GM04503 (cell line): ENCODE data around the gene RIPK3.
A peak's percentile ranks its signal among the peaks of the same experiment; 100 is the strongest.

Experiments used
- DNase-seq: peaks from one replicate; pipeline ENCODE4 v3.0.0-alpha.2; 2012; ENCODE audit warnings: low read depth

Gene RIPK3

DNA sequence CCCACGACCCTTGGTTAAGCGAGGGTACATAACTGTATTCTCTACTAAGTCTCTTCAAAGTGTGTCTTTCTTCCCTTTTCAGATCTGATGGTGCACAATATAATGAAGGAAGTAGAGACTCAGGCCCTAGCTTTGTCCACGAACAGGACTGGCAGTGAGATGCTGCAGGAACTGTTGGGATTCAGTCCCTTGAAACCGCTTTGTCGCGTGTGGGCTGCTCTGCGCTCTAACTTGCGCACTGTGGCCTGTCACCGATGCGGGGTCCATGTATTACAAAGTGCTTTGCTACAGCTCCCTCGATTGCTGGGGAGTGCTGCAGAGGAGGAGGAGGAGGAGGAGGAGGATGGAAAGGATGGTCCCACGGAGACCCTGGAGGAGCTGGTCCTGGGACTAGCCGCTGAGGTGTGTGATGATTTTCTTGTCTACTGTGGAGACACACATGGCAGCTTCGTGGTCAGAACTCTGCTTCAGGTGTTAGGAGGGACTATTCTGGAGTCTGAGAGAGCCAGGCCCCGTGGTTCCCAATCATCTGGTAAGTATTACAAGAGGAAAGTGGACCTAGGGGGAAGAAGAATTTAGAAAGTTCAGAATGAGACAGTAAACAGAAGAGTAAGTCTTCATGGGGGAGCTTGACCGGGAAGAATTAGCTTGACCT is 39.3 kb downstream of the RIPK3 start:
- DNase-seq = no peak

DNA sequence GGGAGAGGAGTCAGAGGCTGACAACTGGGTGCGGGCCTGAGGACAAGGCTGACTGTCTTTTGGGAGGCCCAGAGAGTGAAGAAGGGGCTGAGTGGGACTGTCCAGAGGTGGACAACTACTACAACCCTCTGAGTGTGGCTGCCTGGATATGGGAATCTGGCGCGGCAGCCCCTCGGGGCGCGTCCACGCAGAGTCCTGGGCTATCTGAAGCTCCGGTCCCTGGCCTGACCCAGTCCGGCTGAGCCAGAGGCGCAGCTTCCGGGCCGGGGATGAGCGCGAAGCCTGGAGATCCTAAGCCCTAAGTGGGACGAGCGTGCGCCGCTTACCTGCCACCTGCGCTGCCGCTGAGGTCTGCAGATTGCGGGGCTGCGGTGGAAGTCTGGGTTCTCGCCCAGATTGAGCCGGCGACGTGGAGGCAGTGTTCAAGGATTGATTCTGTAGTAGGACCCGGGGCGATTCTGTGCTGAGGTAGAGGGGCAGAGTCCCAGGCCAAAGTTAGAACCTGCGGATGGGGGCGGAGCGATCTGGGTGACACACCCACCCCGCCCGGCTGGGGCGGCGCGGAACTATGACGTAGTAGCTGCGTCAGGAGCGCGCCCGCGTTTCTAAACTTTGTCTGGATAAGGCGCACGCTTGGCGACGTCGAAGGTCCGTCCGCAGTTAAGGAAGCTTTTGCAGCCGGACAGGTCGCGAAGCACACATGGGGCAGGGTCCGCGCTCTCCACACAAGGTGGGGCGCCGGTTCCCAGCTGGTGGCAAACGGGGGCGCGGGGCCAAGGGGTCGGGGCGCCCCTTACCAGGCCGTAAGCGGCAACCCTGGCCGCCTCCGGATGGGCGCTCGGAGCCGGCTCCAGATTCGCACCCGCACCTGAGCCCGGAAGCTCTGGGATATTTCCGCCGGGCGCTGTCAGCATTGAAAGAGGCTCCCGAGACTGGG is 40.3 kb downstream of the RIPK3 start, which contains the start of the genes DHRS1 and NOP9:
Gene DHRS1, minus strand, starts transcription at position 526 of the 937 bp plus-strand sequence. CDS start 674 bp downstream, outside the sequence.
Gene NOP9, plus strand, starts transcription at position 596 of the 937 bp plus-strand sequence. Its CDS starts 105 bp downstream, at position 701.
- DNase-seq = no peak

DNA sequence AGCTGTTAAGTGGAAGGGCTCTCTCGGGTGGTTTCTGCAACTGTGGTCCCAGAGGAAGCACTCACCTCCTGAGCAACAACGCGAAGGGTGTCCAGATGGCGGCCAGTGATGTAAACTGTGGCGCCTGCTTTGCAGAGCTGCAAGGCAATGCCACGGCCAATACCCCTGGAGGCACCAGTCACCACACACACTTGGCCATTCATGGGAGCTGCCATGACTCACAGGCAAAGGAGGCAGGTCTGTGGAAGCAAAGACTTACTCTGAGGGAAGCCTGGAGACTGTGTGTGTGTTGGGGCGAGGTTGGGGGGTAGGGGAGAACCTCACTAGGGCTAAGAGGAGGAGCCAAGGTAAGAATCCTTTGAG is 40.9 kb downstream of the RIPK3 start:
- peak; percentile 36 for DNase-seq

- no peak for DNase-seq
Observed at GRCh38 chr14:24297190-24297964, 42.4 kb downstream of the RIPK3 start.

- DNase-seq = peak; percentile 62
Observed at GRCh38 chr14:24296341-24297157, 43.2 kb downstream of the RIPK3 start.

- no peak for DNase-seq
Observed at GRCh38 chr14:24293525-24293924, 46.3 kb downstream of the RIPK3 start.

- no peak for DNase-seq
Observed at GRCh38 chr14:24292118-24292807, 47.5 kb downstream of the RIPK3 start.

GRCh38 chr14:24291446-24292117 is 48.2 kb downstream of the RIPK3 start:
- no peak for DNase-seq

DNA sequence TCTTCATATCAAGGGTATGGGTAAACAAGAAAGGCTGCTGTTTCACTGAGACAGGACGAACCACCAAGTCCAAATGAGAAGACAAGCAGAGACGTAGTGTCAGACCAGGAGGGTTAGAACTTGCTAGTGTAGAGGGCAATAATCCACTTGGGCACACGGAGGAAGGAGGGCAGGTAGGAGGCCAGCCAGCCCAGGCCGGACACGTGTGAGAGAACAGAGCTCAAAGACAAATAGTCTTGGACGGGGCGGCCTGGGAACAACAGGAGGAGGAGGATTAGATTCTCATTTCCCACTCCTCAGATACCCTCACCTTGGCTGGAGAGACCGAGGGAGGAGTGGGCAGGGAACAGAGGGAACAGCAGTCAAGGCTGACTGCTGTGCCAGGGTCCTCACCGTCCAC is 49.0 kb downstream of the RIPK3 start:
- no peak for DNase-seq

DNA sequence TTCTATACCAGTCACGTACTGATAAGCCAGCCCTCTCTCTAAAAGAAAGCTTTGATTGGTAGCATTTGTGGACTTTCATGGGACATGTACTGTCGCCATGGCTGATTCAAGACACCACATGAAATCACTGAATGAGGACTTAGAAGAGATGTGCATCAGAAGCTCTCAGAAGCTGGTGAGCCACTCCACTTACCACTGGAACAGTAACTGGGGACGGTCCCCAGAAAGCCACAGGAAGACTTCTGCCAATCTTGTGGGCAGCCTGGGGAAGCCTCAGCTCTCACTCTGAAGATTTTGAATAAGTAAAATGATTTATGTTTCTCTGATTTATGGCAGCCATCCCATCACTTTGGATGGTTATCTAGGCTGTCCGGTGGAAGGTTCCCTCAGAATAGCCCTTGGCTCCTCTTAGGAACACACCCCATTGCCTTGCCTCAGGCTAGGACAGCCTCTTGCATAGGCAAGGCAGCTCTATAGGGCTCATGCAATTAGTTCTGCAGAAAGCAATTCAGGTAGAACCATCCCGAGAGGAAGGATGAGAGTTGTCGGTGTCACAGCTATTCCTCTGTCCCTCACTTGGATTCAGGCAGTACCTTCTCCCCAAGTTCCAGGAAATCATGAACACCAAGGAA is 50.0 kb downstream of the RIPK3 start:
- DNase-seq = no peak

- no peak for DNase-seq
Observed at GRCh38 chr14:24286996-24287395, 52.8 kb downstream of the RIPK3 start.
